GM21619 (cell line): ENCODE measurements around the gene CA4.
A peak's percentile ranks its signal among the peaks of the same experiment; 100 is the strongest.

Source experiments
- ATAC-seq: cut with Tn5 transposase; IDR thresholded peaks from one replicate; pipeline ENCODE4 v1.9.1; 2021; ENCODE audit not compliant: unreplicated experiment

Gene CA4

GRCh38 chr17:60129164-60129563 is 20.6 kb upstream of the CA4 start:
- ATAC-seq: no peak

GRCh38 chr17:60130466-60130865 is 19.3 kb upstream of the CA4 start:
- no peak for ATAC-seq

- no peak for ATAC-seq
These were observed 15.2 kb upstream of the CA4 start for GRCh38 chr17:60134396-60135150.

GRCh38 chr17:60135151-60135950 is 14.4 kb upstream of the CA4 start:
- ATAC-seq: peak; percentile 90

- no peak for ATAC-seq
These were observed 13.7 kb upstream of the CA4 start for GRCh38 chr17:60135951-60136666.

- ATAC-seq: no peak
These were observed 12.0 kb upstream of the CA4 start for GRCh38 chr17:60137731-60138130.

- ATAC-seq: no peak
These were observed 10.9 kb upstream of the CA4 start for GRCh38 chr17:60138769-60139437.

GRCh38 chr17:60139438-60140285 is 10.1 kb upstream of the CA4 start:
- no peak for ATAC-seq

- no peak for ATAC-seq
These were observed 8.4 kb upstream of the CA4 start for GRCh38 chr17:60141111-60142018.

GRCh38 chr17:60142872-60143499 is 6.8 kb upstream of the CA4 start:
- ATAC-seq: peak; percentile 63

- ATAC-seq: no peak
These were observed 4.5 kb upstream of the CA4 start for GRCh38 chr17:60145006-60145935.

GRCh38 chr17:60146206-60146605 is 3.6 kb upstream of the CA4 start:
- ATAC-seq: no peak

- ATAC-seq: no peak
These were observed 2.1 kb upstream of the CA4 start for GRCh38 chr17:60147553-60148223.

- no peak for ATAC-seq
These were observed 1.4 kb upstream of the CA4 start for GRCh38 chr17:60148373-60148772.

GRCh38 chr17:60151355-60151754 is 1.6 kb downstream of the CA4 start:
- ATAC-seq: no peak

- no peak for ATAC-seq
These were observed 4.0 kb downstream of the CA4 start for GRCh38 chr17:60153606-60154390.
